Right atrium auricular region (tissue), 2 donors: Measurements from ENCODE around the gene PDE11A. TPM values are rescaled to one million over a fixed set of nuclear protein-coding genes. Genes with fewer than 3 reads are reported as not detected.

Experiments
- DNase-seq: peaks from one replicate; pipeline ENCODE4 v3.0.0-alpha.2; 2019; ENCODE audit warnings: low spot score
- H3K27ac ChIP-seq, 2 donors: fragments of 200-600 bp; sonication (generic); 1 replicate in 1 of 2; 2 replicates in 1 of 2; pipeline ENCODE4 v1.5.1; 2016 to 2019
- H3K27me3 ChIP-seq, 2 donors: fragments of 200-600 bp; sonication (generic); one replicate each; pipeline versions ENCODE4 v1.5.1 to v1.6.0; 2017 to 2019
- H3K36me3 ChIP-seq: fragments of 200-600 bp; sonication (generic); one replicate; pipeline ENCODE4 v1.5.1; 2016
- H3K4me1 ChIP-seq, 2 donors: fragments of 200-600 bp; sonication (generic); one replicate each; pipeline versions ENCODE4 v1.5.1 to v1.6.0; 2017 to 2019
- H3K4me3 ChIP-seq, 2 donors: fragments of 200-600 bp; sonication (generic); 1 replicate in 1 of 2; 2 replicates in 1 of 2; pipeline ENCODE4 v1.5.1; 2017 to 2019; ENCODE audit warnings: mild to moderate bottlenecking in 1 of 2, moderate library complexity in 1 of 2
- H3K9me3 ChIP-seq, 2 donors: fragments of 200-600 bp; sonication (generic); one replicate each; pipeline ENCODE4 v1.5.1; 2019
- total RNA-seq, 2 donors: library from RNA; depleted of rRNA; stranded (reverse); fragments of >200 nt; gene quantifications; one replicate each; pipeline ENCODE4 v1.1.0, GENCODE V29; 2016
- TF ChIP-seq, protein P1 (sequence below), 2 donors: fragments of 200-600 bp; sonication (generic); IDR thresholded peaks; one replicate each; pipeline ENCODE4 v1.5.1; 2019; ENCODE audit warnings: antibody characterized with exemption in 2 of 2

Gene PDE11A
- total RNA-seq, 2 donors from 2014 or later: 1.2 TPM; not detected in 1

DNA sequence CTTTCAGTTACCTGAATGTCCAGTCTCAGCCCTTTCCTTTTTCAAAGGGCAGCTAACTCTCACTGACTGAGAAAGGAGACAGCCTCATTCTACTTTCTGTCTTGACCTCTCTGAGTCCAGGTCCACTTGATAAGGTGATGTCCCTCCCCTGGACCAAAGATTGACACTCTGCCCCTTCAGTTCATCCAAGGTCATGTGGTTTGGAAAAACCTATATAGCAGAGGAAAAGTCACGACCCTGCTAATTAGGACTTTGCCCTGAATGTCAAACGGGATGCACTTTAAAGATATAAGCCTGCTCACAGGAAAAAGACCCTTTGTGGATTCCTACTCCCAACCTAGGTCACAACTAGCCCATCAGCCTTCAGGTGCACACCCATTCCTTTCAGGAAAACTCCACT lies 471.7 kb downstream of the PDE11A start:
- no peak for DNase-seq
- Histone ChIP-seq H3K4me1 (peaks cover 0 to 19% of the 10 kb centered on the region in 2 donors), H3K36me3 (no peaks in the 10 kb centered on the region), H3K27ac (no peak overlapping the region), H3K4me3 (no peak overlapping the region), H3K9me3 (no peaks in the 10 kb centered on the region), H3K27me3 (no peaks in the 10 kb centered on the region)
- TF ChIP-seq, protein P1, sequence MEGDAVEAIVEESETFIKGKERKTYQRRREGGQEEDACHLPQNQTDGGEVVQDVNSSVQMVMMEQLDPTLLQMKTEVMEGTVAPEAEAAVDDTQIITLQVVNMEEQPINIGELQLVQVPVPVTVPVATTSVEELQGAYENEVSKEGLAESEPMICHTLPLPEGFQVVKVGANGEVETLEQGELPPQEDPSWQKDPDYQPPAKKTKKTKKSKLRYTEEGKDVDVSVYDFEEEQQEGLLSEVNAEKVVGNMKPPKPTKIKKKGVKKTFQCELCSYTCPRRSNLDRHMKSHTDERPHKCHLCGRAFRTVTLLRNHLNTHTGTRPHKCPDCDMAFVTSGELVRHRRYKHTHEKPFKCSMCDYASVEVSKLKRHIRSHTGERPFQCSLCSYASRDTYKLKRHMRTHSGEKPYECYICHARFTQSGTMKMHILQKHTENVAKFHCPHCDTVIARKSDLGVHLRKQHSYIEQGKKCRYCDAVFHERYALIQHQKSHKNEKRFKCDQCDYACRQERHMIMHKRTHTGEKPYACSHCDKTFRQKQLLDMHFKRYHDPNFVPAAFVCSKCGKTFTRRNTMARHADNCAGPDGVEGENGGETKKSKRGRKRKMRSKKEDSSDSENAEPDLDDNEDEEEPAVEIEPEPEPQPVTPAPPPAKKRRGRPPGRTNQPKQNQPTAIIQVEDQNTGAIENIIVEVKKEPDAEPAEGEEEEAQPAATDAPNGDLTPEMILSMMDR (IDR thresholded peaks at IDR 0.05): no peak

DNA sequence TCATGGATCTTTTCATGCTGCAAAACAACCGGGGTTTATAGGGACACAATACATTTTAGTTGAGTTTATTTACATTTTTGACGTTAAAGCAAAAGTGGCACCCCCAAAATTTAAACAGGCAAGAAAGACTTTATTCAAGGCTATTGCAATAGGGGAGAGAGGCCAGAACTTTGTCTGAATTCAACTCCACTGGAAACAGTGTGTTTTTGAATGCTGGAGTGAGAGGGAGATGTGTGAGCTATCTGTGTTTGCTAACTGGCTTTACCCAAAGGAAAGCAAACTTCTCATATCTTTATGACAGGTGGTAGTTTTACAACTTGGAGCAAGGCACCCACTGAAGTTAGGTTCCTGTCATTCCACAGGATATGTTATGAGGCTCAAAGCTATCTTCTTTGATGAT lies 472.6 kb downstream of the PDE11A start:
- H3K27ac ChIP-seq: no peak overlapping the region
- H3K4me1 ChIP-seq: peaks cover 0 to 19% of the 10 kb centered on the region in 2 donors
- no peak overlapping the region for H3K4me3 ChIP-seq
- TF ChIP-seq, protein P1 (IDR thresholded peaks at IDR 0.05): no peak
- no peaks in the 10 kb centered on the region for H3K9me3 ChIP-seq
- no peaks in the 10 kb centered on the region for H3K27me3 ChIP-seq
- no peaks in the 10 kb centered on the region for H3K36me3 ChIP-seq
- DNase-seq: no peak

DNA sequence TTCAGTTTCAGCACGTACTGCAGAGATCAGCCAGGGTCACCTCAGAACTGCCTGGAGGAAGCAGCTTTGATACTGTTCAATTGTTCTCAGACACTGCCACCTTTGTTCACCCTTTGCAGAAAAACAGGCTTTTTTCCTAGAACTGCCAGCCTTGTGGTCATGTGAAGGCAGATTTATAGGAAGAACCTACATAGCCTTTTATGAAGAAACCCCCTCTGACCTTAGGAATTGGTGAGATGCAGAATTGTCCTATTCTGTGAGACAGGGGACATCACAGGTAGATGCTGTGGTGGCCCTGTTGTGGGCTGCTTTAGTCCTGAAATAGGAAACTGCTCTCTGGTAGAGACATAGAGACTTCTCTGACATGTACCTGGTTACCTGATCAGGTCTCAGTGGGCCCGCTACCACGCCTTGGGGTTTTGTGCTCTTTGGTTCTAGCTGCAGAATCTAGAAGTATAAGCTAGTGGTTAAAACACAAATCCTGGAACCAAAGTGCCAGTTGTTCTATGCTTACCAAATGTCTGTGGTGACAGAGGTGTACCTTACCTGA lies 473.4 kb downstream of the PDE11A start:
- Histone ChIP-seq H3K4me1 (peaks cover 0 to 19% of the 10 kb centered on the region in 2 donors), H3K9me3 (no peaks in the 10 kb centered on the region), H3K4me3 (no peak overlapping the region), H3K36me3 (no peaks in the 10 kb centered on the region), H3K27ac (no peak overlapping the region), H3K27me3 (no peaks in the 10 kb centered on the region)
- TF ChIP-seq, protein P1 (IDR thresholded peaks at IDR 0.05): no peak
- no peak for DNase-seq

DNA sequence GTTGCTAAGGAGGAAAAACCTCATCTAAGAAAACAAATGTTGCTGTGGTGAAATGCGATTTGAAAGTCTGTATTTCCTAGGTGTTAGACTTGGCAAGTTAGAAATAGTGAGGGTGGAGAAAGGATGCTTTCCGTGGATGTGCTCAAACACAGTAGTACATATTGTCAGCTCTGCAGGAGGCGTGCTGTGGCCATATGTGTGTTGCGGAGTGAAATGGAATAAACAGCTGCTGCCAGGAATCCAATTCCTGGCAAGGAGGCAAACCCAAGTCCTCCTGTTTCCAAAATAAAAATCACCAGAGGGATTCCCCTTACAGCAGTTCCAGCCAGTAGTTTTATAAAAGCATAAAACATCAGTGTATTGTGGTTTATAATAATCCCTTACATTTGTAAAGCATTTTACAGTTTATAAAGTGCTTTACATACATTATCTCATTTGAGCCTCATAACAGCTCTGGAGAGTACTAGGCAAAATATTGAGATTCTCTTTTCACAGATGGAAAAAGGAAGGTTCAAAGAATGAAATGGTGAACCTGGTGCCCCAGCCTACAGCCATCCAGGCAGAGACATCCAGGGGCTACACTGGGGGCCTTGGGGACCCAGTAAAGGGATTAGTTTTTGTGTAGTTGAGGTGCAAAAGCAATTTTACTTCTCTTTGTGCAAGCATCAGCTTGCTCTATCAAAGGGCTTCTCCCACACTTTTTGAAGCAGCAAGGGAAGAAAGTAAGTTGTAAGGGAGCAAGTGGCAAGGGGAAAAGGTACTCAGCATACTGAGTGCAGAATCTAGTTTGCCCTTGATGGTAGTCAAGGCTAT lies 474.0 kb downstream of the PDE11A start:
- Histone ChIP-seq H3K4me3 (no peak overlapping the region), H3K27me3 (no peaks in the 10 kb centered on the region), H3K9me3 (no peaks in the 10 kb centered on the region), H3K4me1 (peaks cover 0 to 19% of the 10 kb centered on the region in 2 donors), H3K36me3 (no peaks in the 10 kb centered on the region), H3K27ac (no peak overlapping the region)
- no peak for DNase-seq
- TF ChIP-seq, protein P1 (IDR thresholded peaks at IDR 0.05): no peak

DNA sequence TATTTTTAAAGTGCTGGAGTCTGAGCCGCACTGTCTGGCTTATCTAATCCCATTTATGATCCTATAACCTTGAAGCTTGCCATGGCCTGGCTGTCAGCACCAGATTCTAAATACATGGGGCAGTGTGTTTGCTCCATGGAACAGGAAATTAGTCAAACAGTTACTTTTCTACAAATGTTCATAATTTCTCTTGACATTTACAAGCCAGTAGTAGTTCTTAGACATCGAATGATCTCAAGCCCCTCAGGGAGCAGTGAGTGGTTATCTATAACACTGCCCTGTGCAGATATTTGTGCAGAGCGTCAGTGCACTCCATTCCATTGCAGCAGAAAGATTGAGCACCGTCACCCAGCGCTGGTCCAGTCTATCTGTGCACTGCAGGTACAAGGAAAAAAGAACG lies 474.8 kb downstream of the PDE11A start:
- TF ChIP-seq, protein P1 (IDR thresholded peaks at IDR 0.05): no peak
- Histone ChIP-seq H3K36me3 (no peaks in the 10 kb centered on the region), H3K27me3 (no peaks in the 10 kb centered on the region), H3K27ac (no peak overlapping the region), H3K4me3 (no peak overlapping the region), H3K9me3 (no peaks in the 10 kb centered on the region), H3K4me1 (peaks cover 0 to 19% of the 10 kb centered on the region in 2 donors)
- no peak for DNase-seq
